SKM-1 (cell line): Measurements from ENCODE around the gene ATCAY.
"Not testable (repeated sequence)": the region's sequence is repeated elsewhere in the genome, so short reads cannot be mapped to it uniquely, and the experiment has no call there.

Source experiments
- DNase-seq: peaks from one replicate; lab custom pipeline; 2025; ENCODE audit not compliant: unreplicated experiment; lab: John Stamatoyannopoulos, UW

The ATCAY gene

GRCh38 chr19:3945838-3946237, 65.4 kb downstream of the ATCAY start:
- no peak for DNase-seq

GRCh38 chr19:3947316-3947933, 66.9 kb downstream of the ATCAY start:
- DNase-seq, result not testable (repeated sequence)

- DNase-seq, result no peak
These were observed 68.8 kb downstream of the ATCAY start for GRCh38 chr19:3949294-3949693.

GRCh38 chr19:3949997-3950859, 69.7 kb downstream of the ATCAY start:
- no peak for DNase-seq

- no peak for DNase-seq
These were observed 70.7 kb downstream of the ATCAY start for GRCh38 chr19:3950871-3951861.

GRCh38 chr19:3952755-3953276, 72.3 kb downstream of the ATCAY start:
- DNase-seq, result not testable (repeated sequence)

- DNase-seq, result no peak
These were observed 73.6 kb downstream of the ATCAY start for GRCh38 chr19:3954107-3954506.

- not testable (repeated sequence) for DNase-seq
These were observed 74.8 kb downstream of the ATCAY start for GRCh38 chr19:3955276-3955675.

GRCh38 chr19:3955688-3956087, 75.2 kb downstream of the ATCAY start:
- DNase-seq, result no peak

- DNase-seq, result no peak
These were observed 78.6 kb downstream of the ATCAY start for GRCh38 chr19:3958836-3959765.

GRCh38 chr19:3959766-3960131, 79.3 kb downstream of the ATCAY start:
- no peak for DNase-seq

GRCh38 chr19:3961007-3961406, 80.5 kb downstream of the ATCAY start:
- DNase-seq, result no peak

- no peak for DNase-seq
These were observed 83.2 kb downstream of the ATCAY start for GRCh38 chr19:3963458-3964255.

GRCh38 chr19:3964256-3965194, 84.0 kb downstream of the ATCAY start:
- no peak for DNase-seq

- no peak for DNase-seq
These were observed 85.8 kb downstream of the ATCAY start for GRCh38 chr19:3966051-3967017.

GRCh38 chr19:3967983-3968382, 87.5 kb downstream of the ATCAY start:
- DNase-seq, result not testable (repeated sequence)
